Natural killer cell (primary cell): Measurements from ENCODE around the gene CENPE. TPM values are rescaled to one million over a fixed set of nuclear protein-coding genes. Genes with fewer than 3 reads are reported as not detected.

Experiments used
- ATAC-seq, 3 donors: fragments of 150-1000 bp in 2 of 3; fragments of 200-7000 bp in 1 of 3; cut with Tn5 transposase; 1 replicate in 1 of 3; 2 replicates in 2 of 3; pipeline ENCODE4 v1.10.0; 2021; ENCODE audit warnings: mild to moderate bottlenecking in 2 of 3, moderate library complexity in 2 of 3
- DNase-seq, 2 donors: peaks; one replicate each; pipeline versions ENCODE4 v3.0.0 to v3.0.0-alpha.2; 2013 to 2021; ENCODE audit warnings: mixed read lengths in 1 of 2
- H3K27ac ChIP-seq: one replicate; pipeline ENCODE4 v1.5.1; 2013; ENCODE audit warnings: mild to moderate bottlenecking, low read length
- H3K27me3 ChIP-seq: one replicate; pipeline ENCODE4 v1.6.1; 2013; ENCODE audit warnings: low read length; ENCODE audit not compliant: control insufficient read depth, insufficient read depth
- H3K36me3 ChIP-seq: one replicate; pipeline ENCODE4 v1.6.1; 2013; ENCODE audit warnings: low read length; ENCODE audit not compliant: control insufficient read depth, insufficient read depth
- H3K4me1 ChIP-seq: one replicate; pipeline ENCODE4 v1.6.1; 2013; ENCODE audit warnings: low read length; ENCODE audit not compliant: control insufficient read depth, insufficient read depth
- H3K4me3 ChIP-seq: one replicate; pipeline ENCODE4 v1.5.1; 2013; ENCODE audit warnings: low read length
- H3K9me3 ChIP-seq: one replicate; pipeline ENCODE4 v1.6.1; 2013; ENCODE audit warnings: low read length; ENCODE audit not compliant: control insufficient read depth, insufficient read depth
- H3K27ac Mint-ChIP-seq, 2 donors: one replicate each; pipeline ENCODE4 v1.8.0; 2022; ENCODE audit warnings: mild to moderate bottlenecking in 2 of 2, mixed read lengths in 2 of 2, moderate library complexity in 1 of 2
- H3K27me3 Mint-ChIP-seq, 2 donors: one replicate each; pipeline ENCODE4 v1.8.0; 2022; ENCODE audit warnings: low read depth in 2 of 2, mixed read lengths in 2 of 2
- H3K36me3 Mint-ChIP-seq: one replicate; pipeline ENCODE4 v1.8.0; 2022; ENCODE audit warnings: mixed read lengths
- H3K4me1 Mint-ChIP-seq, 2 donors: one replicate each; pipeline ENCODE4 v1.8.0; 2022; ENCODE audit warnings: mixed read lengths in 2 of 2
- H3K4me3 Mint-ChIP-seq: one replicate; pipeline ENCODE4 v1.8.0; 2022; ENCODE audit warnings: mild to moderate bottlenecking, moderate library complexity, mixed read lengths
- H3K9me3 Mint-ChIP-seq, 2 donors: one replicate each; pipeline ENCODE4 v1.8.0; 2022; ENCODE audit warnings: mixed read lengths in 2 of 2
- WGBS: methylation state at CpG from one replicate; pipeline ENCODE4 v1.1.7; 2013; ENCODE audit warnings: missing lambda C conversion rate; ENCODE audit not compliant: insufficient coverage; 5-methylcytosine and 5-hydroxymethylcytosine counted together
- intact Hi-C: fragments of 100-400 bp; cut with micrococcal nuclease; formaldehyde crosslinking; loops from one replicate; pipeline ENCODE4 v1.14.2; 2022
- total RNA-seq, 4 donors: library from RNA; stranded (reverse); fragments of 120-200 nt in 1 of 4; gene quantifications; one replicate each; pipeline versions ENCODE4 v1.2.3 to v1.2.4, GENCODE V29; 2013 to 2022
- TF ChIP-seq, protein P1 (sequence below): fragments of 200-600 bp; IDR thresholded peaks from one replicate; pipeline ENCODE4 v1.8.0; 2022; ENCODE audit warnings: antibody characterized with exemption

The CENPE gene
- total RNA-seq, 3 donors from 2014 or later (not counting 1 experiment from before 2014, with no cell fraction given): 2.7 to 6.9 (median 4.8) TPM

DNA sequence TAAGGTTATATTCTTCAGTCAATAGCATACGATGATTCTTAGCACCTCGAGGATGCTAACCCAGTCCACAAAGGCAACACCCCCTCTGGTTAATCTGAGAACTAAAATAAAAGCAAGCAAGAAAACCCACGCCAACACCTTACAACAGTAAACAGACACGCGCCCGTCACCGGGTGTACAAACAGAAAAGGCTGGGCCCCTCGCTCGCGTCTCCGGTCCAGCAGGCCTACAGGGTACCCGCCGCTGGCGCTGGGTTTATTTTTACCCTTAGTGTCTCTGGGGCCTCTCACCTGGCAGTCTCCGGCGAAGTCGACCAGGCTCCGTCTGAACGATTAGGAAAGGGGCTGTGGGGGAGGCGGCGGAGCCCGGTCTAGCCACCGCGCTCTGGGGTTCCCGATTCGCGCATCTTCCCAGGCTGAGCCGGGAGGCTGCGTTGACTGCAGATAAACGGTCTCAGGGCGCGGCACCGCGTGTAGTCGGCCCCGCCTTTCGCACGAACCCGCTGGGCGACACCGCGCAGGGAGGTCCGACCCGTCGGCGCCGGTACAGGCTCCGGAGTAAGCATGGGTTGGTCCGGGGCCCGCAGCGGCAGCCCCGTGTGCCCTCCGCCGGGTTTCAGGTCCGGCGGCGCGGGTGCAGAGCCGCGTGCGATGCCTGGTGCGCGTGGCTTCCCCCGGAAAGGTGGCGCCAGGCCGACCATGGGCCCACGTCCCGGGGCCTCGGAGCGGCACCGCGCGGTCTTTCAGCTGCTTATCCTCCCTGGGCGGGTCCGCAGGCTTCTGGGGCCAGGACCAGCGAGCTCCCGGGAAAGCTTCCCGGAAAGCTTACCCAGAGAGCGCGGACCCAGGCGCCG is 122.0 kb downstream of the CENPE start:
- H3K27me3 Mint-ChIP-seq: no peaks in the 10 kb centered on the region
- peak overlapping the region; percentile 90 to 92 for H3K27ac Mint-ChIP-seq
- peak overlapping the region; percentile 88 for H3K4me3 Mint-ChIP-seq
- peaks cover 18% of the 10 kb centered on the region for H3K4me1 ChIP-seq
- no peaks in the 10 kb centered on the region for H3K27me3 ChIP-seq
- no peaks in the 10 kb centered on the region for H3K36me3 ChIP-seq
- TF ChIP-seq, protein P1, sequence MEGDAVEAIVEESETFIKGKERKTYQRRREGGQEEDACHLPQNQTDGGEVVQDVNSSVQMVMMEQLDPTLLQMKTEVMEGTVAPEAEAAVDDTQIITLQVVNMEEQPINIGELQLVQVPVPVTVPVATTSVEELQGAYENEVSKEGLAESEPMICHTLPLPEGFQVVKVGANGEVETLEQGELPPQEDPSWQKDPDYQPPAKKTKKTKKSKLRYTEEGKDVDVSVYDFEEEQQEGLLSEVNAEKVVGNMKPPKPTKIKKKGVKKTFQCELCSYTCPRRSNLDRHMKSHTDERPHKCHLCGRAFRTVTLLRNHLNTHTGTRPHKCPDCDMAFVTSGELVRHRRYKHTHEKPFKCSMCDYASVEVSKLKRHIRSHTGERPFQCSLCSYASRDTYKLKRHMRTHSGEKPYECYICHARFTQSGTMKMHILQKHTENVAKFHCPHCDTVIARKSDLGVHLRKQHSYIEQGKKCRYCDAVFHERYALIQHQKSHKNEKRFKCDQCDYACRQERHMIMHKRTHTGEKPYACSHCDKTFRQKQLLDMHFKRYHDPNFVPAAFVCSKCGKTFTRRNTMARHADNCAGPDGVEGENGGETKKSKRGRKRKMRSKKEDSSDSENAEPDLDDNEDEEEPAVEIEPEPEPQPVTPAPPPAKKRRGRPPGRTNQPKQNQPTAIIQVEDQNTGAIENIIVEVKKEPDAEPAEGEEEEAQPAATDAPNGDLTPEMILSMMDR: no peak
- peaks cover 24 to 35% of the 10 kb centered on the region in 2 donors for H3K4me1 Mint-ChIP-seq
- peak overlapping the region; percentile 88 for H3K27ac ChIP-seq
- WGBS: under 1% methylated on average over 82 of the region's 82 CpGs
- H3K4me3 ChIP-seq: peak overlapping the region; percentile 65
- ATAC-seq (peak; percentile 82 to 91 (median 83)), DNase-seq (peak; percentile 68 to 79)
- no peaks in the 10 kb centered on the region for H3K9me3 ChIP-seq
- no peaks in the 10 kb centered on the region for H3K36me3 Mint-ChIP-seq
- H3K9me3 Mint-ChIP-seq: no peaks in the 10 kb centered on the region
- intact Hi-C loops: loop anchor here (2.0 to 5.0 kb wide), 2 partner anchors 57 to 249 kb away; partner anchors contain the start of genes SLC9B1 and UBE2D3

DNA sequence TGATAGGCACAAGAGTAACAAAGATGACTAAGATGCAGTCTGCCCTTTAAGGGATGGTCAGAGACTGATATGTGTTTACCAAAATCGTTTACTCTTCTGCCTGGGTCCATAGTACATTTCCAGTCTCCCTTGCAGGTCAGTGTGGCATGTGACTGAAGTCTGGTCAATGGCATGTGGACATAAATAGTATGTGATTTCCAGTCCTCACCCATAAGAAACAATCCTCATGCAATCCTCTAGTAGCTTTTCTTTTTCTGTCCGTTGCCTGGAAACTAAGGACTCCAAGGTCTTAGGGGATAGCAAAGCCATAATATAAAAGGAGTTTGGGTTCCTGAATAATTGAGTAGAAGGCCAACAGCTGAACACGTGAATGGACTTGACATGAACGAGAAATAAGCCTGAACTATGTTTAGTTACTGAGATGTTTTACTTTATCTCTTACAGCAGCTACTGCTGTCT is 122.7 kb downstream of the CENPE start:
- H3K4me3 Mint-ChIP-seq: peak overlapping the region; percentile 88
- H3K9me3 ChIP-seq: no peaks in the 10 kb centered on the region
- H3K36me3 ChIP-seq: no peaks in the 10 kb centered on the region
- intact Hi-C loops: loop anchor here (5.0 kb wide), 1 partner anchor 248 kb away; the partner anchor contains the start of gene UBE2D3
- H3K27me3 Mint-ChIP-seq: no peaks in the 10 kb centered on the region
- peak overlapping the region; percentile 65 for H3K4me3 ChIP-seq
- peak overlapping the region; percentile 90 to 92 for H3K27ac Mint-ChIP-seq
- H3K36me3 Mint-ChIP-seq: no peaks in the 10 kb centered on the region
- DNase-seq: peak in 1 of 2 donors; percentile 8
- H3K4me1 ChIP-seq: peaks cover 18% of the 10 kb centered on the region
- TF ChIP-seq, protein P1: no peak
- no peaks in the 10 kb centered on the region for H3K9me3 Mint-ChIP-seq
- ATAC-seq: no peak
- H3K27me3 ChIP-seq: no peaks in the 10 kb centered on the region
- 15% methylated on average over 4 of the region's 4 CpGs for WGBS
- peaks cover 24 to 35% of the 10 kb centered on the region in 2 donors for H3K4me1 Mint-ChIP-seq
- peak overlapping the region; percentile 88 for H3K27ac ChIP-seq

DNA sequence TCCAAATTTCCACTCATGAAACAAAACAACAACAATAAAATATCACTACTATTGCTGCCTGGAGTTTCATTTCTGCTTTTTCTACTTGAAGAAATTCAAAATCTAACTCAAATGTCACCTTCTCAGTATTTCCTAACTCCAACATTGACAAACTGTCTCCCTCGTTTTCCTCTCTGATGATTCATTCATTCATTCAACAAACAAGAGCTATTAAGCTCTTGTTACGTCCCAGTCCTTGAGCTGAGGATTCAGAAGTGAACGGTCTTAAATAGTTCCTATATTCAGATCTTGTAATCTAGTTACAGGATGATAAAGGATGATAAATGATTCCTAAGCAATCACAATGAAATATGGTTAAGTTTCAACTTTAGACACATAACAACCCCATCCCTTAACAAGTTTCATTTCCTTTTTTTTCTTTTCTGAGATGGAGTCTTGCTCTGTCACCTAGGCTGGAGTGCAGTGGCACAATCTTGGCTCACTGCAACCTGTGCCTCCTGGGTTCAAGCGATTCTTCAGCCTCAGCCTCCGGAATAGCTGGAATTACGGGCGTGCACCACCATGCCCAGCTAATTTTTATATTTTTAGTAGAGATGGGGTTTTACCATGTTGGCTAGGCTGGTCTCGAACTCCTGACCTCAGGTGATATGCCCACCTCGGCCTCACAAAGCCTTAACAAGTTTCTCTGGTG is 123.3 kb downstream of the CENPE start:
- H3K27ac ChIP-seq: peak overlapping the region; percentile 88
- intact Hi-C loops: loop anchor here (5.0 kb wide), 1 partner anchor 248 kb away; the partner anchor contains the start of gene UBE2D3
- no peak overlapping the region for H3K4me3 ChIP-seq
- Mint-ChIP-seq H3K36me3 (no peaks in the 10 kb centered on the region), H3K9me3 (no peaks in the 10 kb centered on the region), H3K27me3 (no peaks in the 10 kb centered on the region), H3K27ac (peak overlapping the region; percentile 90 to 92), H3K4me1 (peaks cover 24 to 35% of the 10 kb centered on the region in 2 donors), H3K4me3 (peak overlapping the region; percentile 88)
- H3K27me3 ChIP-seq: no peaks in the 10 kb centered on the region
- TF ChIP-seq, protein P1: no peak
- peaks cover 18% of the 10 kb centered on the region for H3K4me1 ChIP-seq
- ATAC-seq (no peak), DNase-seq (peak in 1 of 2 donors; percentile 9)
- H3K36me3 ChIP-seq: no peaks in the 10 kb centered on the region
- H3K9me3 ChIP-seq: no peaks in the 10 kb centered on the region
- 81% methylated on average over 8 of the region's 9 CpGs for WGBS
